ENCODE results near the gene RNASEH1.

The RNASEH1 gene

DNA sequence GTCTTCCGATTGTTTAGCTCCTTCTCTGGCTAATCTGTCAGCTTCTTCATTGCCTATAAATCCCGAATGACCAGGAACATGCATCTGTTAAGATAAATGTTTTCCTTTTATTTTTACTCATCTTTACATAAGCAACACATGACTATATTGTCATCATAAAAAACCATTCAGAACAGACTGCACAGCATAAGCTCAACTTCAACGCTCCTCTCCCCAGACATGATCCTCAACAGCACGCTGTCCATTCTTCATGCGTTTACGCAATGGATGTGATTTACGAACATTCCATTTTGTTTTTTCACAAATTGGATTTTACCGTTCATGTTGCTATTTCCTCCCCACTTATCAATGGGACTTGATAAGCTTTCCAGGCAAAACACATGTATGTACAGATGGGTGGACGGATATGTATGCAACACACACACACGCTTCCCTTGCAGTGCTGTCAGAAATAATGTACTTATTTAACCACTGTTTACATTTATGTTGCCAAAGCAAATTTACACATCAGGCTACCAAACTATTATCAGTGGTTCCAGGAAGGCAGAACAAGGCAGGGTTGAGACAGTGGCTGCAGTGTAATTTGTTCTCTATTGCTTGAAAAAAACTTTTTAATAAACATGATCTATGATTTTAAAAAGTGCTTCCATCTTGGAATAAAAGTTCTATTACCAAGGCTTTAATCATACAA lies 12.2 kb downstream of the RNASEH1 start:
- no peak for DNase-seq

DNA sequence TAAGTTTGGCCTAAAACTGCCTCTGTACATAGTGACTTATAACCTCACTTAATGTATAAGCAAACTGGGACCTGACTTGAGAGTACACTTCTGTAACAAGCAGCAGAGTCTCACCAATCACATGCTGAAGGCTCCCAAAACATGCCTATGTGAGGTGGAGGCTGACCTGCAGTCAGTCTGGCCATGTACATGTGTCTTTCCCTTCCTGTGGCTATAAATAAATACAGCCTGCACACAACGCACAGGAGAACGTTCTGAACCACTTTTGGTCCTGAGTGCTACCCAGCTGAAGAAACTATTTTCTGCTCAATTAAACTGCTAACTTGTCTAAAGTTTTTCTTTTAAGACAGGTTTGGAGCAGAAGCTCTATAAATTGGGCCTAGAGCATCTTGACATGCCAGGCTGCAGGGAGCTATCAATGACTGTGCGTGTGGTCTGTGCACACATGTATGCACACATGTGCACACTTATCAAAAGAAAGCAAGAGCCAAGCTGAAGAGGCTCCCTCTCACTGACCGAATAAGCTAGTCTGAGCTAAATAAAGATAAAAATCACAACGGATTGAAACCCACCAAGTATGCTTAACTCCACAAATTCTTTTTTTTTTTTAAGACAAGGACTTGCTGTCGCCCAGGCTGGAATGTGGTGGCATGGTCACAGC lies 15.0 kb downstream of the RNASEH1 start:
- DNase-seq = no peak

GRCh38 chr2:3542107-3542506 lies 16.0 kb downstream of the RNASEH1 start:
- no peak for DNase-seq

DNA sequence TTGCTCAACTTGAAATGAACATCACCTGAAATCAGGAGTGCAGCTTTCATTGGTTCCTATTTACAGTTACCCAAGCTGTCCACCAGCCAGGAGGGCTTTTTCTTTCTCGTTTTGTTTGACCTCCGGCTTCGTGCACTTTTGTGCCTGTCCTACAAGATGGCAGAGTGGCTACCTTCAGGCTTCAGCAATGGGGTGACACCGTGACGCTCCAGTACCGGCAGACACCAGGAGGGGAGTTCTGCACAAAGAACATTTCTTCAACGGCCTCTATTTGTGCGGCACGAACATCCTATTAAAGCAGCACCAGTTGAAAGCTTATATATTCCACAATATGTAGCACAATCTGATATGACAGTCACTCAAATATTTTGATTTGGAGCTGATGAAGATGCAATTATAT lies 18.3 kb downstream of the RNASEH1 start:
- DNase-seq = no peak

DNA sequence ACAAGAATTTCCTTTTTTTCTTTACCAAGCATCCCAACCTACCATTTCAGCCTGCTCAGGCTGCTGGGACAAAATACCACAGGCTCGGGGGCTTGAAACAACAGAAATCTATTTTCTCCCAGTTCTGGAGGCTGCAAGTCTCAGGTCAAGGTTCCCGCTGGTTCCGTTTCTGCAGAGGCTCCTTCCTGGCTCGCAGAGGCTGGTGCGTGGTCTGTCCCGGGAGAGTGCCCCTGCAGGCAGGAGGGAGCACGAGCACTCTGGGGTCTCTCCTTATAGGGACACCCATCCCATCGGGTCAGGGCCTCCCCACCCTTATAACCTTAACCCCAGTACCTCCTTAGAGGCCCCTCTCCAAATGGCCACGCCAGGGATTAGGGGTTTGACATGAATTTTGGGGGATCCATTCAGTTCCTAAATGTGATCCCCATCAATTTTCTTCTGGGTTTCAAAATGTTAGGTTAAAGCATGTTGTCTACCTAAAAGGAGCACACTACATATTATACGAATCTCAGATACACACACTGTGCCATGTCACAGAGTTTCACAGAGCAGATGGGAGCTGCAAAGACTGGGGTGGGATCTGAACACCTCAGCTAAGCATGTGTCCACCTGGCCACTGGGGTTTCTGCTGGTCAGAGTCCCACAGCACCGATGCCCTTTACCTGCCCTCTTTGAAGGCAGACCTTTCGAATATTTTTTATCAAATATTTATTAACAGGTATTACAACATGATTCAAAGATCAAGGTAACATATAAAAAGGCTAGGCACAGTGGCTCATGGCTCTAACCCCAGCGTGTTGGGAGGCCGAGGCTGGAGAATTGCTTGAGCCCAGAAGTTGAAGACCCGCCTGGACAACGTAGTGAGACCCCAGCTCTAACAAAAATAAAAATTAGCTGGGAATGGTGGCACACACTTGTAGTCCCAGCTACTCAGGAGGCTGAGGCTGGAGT lies 21.2 kb downstream of the RNASEH1 start:
- DNase-seq = peak; percentile 11

DNA sequence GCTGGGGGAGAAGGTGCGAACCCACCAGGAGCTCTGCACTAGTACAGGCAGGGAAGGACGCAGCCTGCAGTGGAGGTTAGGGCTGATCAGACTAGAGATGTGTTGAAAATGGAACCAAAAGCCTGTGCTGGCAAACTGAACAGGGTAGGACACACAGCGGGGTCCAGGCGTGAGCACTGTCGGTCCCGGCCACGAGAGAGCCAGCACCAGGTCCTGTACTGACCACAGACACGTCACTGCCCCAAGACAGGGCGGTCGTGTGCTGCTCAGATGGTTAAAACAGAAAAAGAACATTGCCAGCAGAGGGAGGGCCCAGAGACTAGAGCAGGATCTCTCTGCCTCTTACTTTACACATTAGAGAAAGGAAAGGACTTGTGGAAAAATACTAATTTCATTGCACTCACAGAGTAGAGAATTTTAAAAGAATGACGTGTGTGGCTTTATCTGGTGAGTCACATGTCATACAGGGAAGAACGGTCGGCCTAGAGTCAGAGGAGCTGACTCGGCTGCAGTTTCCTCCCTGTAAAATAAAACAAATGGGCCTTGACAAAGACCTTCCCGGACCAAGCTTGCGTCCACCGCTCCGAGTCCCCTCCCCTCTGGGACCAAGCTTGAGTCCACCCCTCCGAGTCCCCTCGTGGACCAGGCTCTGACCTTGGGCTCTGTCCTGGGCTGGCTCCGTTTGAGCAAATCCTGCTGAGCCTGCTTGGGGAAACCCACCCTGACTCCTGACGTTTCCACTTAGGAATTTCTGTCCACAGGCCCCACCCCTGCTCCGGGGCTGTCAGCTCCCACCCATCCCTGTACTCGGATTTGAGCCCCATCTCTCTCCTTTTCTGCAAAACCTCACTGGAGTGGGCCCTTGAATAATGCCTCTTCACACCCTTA lies 22.1 kb downstream of the RNASEH1 start:
- no peak for DNase-seq

GRCh38 chr2:3535467-3535793 lies 22.7 kb downstream of the RNASEH1 start:
- no peak for DNase-seq

- no peak for DNase-seq
These were observed 23.8 kb downstream of the RNASEH1 start for GRCh38 chr2:3534251-3534814.

GRCh38 chr2:3533836-3534235 lies 24.3 kb downstream of the RNASEH1 start:
- no peak for DNase-seq

- no peak for DNase-seq
These were observed 25.2 kb downstream of the RNASEH1 start for GRCh38 chr2:3532941-3533340.

- DNase-seq = no peak
These were observed 28.7 kb downstream of the RNASEH1 start for GRCh38 chr2:3529316-3530025.

- DNase-seq = no peak
These were observed 30.0 kb downstream of the RNASEH1 start for GRCh38 chr2:3527886-3528785.

- no peak for DNase-seq
These were observed 31.3 kb downstream of the RNASEH1 start for GRCh38 chr2:3526871-3527270.

GRCh38 chr2:3523551-3524041 lies 34.5 kb downstream of the RNASEH1 start:
- no peak for DNase-seq

DNA sequence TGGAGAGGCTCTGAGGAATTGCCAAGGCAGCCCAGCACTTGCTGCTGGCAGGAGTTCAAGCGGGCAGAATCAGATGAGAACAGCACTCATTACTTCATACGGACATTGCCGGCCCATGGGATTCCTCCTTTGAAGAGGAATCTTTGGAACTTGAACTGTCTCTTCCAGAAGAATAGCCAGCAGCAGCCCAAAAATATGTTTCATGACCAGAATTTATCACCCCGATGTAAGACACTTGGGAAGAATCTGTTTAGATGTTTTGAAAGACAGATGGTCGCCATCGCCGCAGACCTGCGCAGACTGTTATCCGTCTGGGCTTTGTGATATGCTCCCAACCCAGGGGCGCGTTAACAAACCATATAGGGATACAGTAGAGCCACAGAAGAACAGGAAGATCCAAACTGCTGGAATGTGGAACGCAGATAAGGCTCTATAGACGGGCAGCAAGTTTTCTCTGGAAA lies 35.1 kb downstream of the RNASEH1 start:
- DNase-seq = no peak

- DNase-seq = no peak
These were observed 37.5 kb downstream of the RNASEH1 start for GRCh38 chr2:3520591-3520990.

DNA sequence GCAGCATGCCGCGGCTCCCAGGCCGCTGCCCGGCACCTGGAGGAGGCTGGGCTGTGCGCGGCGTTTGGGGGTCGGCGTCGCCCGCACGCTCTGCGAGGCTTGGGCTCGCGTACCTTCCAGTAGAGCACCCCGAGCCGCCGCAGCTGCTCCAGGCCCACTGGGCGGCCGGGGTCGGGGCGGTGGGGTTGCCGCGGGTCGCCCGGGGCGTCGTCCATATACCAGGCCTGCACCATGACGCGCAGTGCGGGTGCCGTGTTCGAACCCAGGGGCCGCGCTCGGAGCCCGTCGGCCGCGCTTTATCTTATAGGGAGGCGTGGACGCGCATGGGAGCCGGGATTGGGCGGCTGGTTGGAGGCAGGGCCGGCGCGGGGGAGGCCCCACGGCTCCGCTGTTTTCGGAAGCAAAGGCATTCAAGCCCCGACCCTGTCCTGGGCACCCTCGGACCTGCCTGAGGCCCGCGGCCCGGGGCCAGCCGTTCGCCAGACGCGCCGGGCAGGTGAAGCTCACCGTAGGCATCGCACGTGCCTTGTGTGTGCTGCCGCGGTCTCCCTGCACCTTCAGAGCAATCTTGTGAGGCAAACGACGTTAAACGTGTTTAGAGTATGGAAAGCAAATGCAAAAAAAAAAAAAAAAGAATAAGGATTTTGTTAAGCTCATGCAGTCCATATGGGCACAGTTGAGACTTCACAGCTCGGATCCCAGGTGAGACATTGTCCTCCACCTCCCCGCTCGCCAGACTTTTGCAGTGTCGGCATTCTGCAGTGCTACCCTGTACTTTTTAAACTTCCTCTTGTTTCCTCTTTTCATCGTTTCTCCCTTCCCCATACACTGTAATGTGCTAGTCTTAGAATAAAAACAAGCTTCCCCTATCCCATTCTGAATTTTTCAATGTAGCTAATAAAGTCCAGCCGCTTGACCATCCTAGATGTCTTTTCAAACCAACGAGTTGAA lies 38.6 kb downstream of the RNASEH1 start, which contains the start of gene ADI1:
TSS of gene ADI1 (minus strand) at position 277 of the 951 bp plus-strand sequence. CDS start at position 233, 44 bp downstream.
- peak; percentile 88 for DNase-seq

- peak; percentile 100 for DNase-seq
These were observed 39.5 kb downstream of the RNASEH1 start for GRCh38 chr2:3518496-3519254.

Data from activated CD4-positive, alpha-beta T cell treated with anti-CD3 and anti-CD28 coated beads, Interleukin-10, Interleukin-2, amounts not matched to agents 100 ng/mL and 50 ng/mL, durations not matched to agents 16 hours and 8 hours (primary cell).